CD4-positive, alpha-beta T cell treated with Interleukin-4 for 1 hour (primary cell): ENCODE data around the gene STK32B.

Experiments
- DNase-seq, 2 donors: peaks; one replicate each; pipeline ENCODE4 v3.0.0-alpha.2; 2020 to 2022

The STK32B gene

DNA sequence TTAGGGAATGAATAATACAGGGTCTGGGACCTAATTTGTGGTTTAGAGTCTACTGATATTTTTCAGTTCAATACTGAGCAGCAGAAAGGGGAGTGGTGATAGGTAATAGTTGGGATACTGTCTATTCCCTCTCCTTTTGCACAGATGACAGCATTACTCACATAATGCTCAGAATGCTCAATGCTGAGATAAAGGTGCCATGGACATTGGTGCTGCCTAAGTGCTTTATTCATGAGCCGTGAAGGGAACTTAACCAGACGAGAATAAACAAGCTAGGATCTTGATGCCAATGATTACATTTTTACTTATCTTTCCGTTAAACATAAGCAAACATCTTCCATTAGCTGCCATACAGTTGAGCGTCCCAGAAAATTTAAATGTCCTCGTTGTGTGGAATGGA, 75.6 kb downstream of the STK32B start:
- no peak for DNase-seq

DNA sequence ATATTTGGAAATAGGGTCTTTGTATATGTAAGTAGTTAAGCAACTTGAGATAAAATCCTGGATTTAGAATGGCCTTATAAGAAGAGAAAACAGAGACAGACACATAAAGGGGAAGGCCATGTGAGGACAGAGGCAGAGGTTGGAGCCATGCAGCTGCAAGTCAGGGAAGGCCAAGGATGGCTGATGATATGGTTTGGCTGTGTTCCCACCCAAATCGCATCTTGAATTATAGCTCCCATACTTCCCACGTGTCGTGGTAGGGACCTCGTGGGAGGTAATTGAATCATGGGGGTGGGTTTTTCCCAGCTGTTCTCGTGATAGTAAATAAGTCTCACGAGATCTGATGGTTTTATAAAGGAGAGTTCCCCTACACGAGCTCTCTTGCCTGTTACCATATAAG, 76.3 kb downstream of the STK32B start:
- no peak for DNase-seq

DNA sequence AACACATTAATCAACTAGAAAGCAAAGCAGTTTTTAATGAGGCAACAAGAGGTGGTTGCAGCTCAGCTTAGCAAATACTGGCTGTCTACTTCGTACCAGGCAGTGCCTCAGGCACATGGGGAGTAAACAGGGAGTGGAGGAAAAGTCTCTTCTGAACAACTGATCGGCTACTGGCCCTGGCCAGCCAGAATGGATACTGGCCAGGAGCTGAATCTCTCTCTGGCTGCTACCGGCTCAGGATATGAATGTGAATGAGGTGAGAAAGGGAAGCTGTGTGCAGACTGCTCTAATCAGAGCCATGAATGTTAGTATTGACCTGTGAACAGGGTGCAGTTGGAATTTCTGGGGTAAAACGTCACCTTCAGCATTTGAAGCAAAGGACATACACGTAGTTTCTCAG, 77.3 kb downstream of the STK32B start:
- DNase-seq, result no peak

- DNase-seq, result no peak
Measured at GRCh38 chr4:5133201-5133600, 81.9 kb downstream of the STK32B start.

- DNase-seq, result no peak
Measured at GRCh38 chr4:5133933-5134594, 82.8 kb downstream of the STK32B start.

- DNase-seq, result no peak
Measured at GRCh38 chr4:5134620-5135019, 83.3 kb downstream of the STK32B start.

DNA sequence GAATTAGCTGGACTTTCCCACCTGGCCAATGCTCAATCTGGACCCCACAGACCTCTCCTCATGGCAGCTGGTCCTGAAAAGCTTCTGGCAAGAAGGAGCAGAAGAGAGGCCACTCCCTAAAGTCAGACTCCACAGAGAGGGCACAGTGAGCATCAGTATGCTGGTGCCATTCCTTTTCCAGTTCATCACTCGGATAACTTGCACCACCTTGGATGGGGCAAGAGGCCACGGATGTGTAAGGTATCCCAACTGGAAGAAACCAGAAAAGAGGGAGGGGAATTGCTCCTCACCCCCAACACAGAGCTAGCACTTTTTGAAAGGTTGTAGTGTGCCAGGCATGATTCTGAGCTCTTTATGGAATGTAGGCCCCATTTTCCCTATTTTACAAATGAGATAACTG, 85.9 kb downstream of the STK32B start:
- DNase-seq, result no peak

GRCh38 chr4:5137927-5138326, 86.6 kb downstream of the STK32B start:
- no peak for DNase-seq

DNA sequence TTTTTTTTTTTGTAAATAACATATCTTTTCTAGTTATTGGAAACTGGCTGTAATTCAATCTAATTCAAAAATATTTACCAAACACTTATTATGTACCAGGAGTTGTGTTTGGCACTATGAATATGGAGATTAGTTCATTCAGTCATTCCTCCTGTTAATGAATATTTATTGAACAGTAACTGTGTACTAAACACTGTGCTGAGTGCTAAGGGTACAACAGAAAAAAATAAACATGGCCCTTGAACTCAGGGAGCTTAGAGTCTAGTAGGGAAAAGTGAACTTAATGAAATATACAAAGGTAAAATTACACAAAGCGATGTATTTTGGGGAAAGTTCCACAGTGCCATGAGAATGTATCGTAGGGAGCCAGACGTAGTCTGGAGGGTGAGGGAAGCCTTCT, 87.1 kb downstream of the STK32B start:
- no peak for DNase-seq

DNA sequence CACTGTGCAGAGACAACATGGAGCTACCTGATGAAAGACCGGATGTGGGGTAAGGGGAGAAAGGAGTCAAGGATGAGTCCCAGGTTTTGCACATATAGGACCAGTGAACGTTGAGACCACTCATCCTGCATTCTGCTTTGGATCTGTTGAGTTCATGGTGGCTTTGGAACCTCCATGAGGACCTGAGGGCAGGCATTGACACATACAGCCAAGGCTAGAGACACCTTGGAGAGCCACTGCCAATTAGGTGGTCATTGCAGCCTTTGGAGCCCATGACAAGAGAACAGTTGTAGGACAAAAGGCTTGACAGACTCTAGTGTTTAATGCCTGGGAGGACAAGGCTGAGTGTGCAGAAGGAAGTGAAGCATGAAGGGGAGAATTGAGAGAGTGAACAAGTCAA, 87.9 kb downstream of the STK32B start:
- no peak for DNase-seq

DNA sequence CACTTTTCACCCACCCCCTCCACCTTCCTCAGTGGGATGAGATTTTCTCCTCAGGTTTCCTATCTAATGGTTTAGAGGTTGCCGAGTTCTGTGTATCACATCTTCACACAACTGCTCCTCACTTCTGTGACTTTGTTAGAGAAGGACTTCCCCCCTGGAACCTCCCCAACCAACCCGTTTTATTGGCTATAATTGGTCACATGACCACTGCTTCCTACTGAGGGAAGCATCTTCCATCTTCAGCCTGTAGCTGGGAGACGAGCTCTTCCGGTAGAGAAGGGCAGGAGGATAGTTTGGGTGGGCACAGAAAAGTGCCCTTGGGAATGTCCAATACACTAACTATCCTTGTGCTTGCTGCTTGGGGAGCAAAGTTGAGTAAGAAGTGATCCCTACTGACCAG, 90.5 kb downstream of the STK32B start:
- no peak for DNase-seq

GRCh38 chr4:5142726-5143125, 91.4 kb downstream of the STK32B start:
- DNase-seq, result no peak

DNA sequence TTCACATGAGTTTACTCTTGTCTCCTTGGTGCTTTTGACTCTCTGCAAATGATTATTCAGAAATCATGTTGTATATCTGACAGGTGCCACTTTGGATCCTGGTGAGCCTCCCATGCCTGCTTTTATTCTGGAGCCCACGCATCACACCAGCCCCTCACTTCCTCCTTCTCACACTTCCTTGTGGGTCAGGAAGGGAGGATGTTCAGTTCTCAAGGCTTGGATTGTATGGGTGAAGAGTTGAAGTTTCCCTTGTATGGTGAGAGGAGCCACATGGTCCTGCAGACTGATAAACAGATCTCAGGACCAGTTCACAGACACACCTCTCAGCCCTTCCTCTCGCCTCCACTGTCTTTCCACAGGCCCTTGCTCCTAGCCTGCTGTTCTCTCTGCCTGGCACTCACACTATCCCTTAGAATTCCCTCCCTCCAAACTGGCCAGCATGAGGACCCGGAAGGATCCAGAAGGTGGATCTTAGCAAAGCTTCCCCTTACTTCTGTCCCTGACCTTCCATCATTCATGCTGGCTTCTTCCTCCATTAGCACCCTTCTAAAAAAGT, 92.1 kb downstream of the STK32B start:
- no peak for DNase-seq

GRCh38 chr4:5143940-5144339, 92.7 kb downstream of the STK32B start:
- no peak for DNase-seq

DNA sequence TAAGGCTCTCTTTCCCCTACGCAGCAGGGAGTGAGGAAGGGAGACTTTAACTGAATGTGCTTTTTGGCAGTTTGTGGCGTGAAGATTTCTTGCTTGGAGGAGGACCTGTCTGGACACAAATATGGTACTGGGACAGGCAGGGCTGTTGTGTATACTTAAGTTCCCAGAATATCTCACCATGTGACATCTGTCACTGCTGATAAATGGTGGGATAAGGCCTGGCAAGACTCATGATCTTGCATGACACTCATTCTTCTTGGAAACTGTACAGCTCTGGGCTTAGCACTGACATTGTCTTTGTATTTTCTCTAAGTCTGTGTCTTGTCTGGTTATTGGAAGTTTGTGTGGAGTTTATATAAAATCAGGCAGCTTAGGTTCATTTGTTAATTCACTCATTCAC, 93.1 kb downstream of the STK32B start:
- DNase-seq, result no peak

DNA sequence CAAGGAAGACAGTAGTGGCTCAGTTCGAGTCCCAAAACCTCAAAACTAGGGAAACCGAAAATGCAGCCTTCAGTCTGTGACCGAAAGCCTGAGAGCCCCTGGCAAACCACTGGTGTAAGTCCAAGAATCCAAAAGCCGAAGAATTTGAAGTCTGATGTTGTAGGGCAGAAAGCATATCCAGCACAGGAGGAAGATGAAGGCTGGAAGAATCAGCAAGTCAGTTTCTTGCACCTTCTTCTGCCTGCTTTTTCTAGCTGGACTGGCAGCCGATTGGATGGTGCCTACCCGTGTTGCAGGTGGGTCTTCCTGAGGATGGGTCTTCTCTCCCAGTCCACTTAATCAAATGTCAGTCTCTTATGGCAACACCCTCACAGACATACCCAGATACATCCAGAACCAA, 95.0 kb downstream of the STK32B start:
- no peak for DNase-seq

DNA sequence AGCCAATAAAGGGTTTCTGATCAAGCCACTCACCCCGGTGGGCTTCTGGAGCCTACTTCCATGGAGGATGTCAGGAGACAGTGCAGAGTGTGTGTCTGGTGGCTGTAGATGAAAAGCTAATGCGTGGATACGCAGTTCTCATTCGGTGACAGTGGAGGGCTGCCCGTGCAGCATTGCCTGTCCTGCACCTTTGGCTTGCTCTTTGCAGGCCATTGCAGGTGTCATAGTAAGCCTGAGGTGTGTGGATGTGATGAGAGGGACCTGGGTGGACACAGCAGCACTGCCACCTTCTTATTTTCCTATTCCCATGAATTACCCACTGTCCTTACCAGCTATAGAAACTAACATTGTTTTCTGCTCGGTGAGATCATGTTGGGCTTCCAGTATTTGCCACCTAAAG, 101.2 kb downstream of the STK32B start:
- DNase-seq, result no peak

- DNase-seq, result no peak
Measured at GRCh38 chr4:5156682-5157081, 105.4 kb downstream of the STK32B start.

DNA sequence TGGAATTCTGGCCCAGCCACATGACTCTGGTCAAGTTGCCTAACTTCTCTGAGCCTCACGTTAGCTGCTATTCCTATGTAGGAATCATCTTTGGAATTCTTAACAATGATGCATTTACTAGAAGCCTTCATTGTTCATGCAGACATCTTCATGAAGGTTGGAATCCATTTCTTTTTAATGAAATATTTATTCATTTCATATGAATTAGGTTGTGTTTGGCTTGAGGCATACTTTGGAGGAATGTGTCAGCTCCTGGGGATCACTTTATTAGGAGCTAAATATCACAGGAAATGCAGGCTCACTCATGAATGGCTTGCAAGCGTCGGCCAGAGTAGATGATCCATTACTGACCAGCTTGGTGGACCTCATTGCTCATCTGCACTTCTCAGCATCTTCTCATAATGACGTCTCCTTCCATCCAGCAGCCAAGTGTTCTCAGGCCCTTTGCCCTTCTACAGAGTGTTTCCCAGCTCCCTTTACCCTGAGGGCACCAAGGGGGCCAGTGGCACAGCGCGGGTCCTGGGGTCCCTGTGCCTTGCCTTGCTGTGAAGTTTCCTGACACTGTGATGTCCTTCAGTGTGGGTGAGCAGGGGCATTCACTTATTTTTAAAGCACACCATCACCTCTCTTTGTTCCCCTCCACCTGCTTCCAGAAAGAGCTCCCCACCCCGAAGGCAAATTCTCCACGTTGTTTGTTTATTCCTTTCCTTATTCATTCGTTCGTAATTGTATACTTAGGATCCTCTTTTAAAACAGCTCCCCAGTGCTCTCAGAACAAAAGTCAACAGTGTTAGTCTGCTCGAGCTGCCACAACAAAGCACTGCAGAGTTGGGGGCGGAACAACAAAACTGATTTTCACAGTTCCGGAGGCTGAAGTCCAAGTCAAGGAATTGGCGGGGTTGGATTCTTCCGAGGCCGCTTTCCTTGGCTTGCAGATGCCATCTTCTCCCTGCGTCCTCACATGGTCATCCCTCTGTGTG, 106.8 kb downstream of the STK32B start:
- no peak for DNase-seq

DNA sequence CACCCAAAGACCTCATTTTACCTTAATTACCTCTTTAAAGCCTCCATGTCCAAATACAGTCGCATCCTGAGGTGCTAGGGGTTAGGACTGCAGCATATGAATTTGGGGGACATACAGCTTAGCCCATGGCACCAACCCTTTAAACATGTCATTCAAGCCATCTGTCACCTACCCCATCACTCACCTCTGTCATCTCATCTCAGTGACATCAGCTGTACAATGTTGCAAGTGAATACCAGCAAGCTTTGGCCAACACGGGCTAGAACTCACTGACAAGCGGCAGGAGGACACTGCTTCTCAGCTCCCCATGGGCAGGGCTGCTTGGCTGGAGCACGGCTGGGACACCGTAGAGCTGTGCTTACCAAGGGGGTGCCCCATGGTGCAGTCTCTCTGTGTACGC, 107.5 kb downstream of the STK32B start:
- DNase-seq, result no peak

- DNase-seq, result no peak
Measured at GRCh38 chr4:5160668-5161067, 109.4 kb downstream of the STK32B start.

- no peak for DNase-seq
Measured at GRCh38 chr4:5162909-5163508, 111.7 kb downstream of the STK32B start.

GRCh38 chr4:5164221-5164912, 113.1 kb downstream of the STK32B start:
- no peak for DNase-seq
